Parathyroid adenoma (tissue), 2 donors: ENCODE data around the gene LPO.

Experiments used
- H2AFZ ChIP-seq: fragments of 300-600 bp; sonication (generic); one replicate; pipeline ENCODE4 v1.7.0; 2017; ENCODE audit warnings: antibody characterized with exemption, mild to moderate bottlenecking
- H3K27ac ChIP-seq: fragments of 300-600 bp; sonication (generic); one replicate; pipeline ENCODE4 v1.7.0; 2017
- H3K27me3 ChIP-seq: fragments of 300-600 bp; sonication (generic); one replicate; pipeline ENCODE4 v1.7.0; 2017; ENCODE audit warnings: low read length; ENCODE audit not compliant: control insufficient read depth, insufficient read depth
- H3K36me3 ChIP-seq: fragments of 300-600 bp; sonication (generic); one replicate; pipeline ENCODE4 v1.7.0; 2017; ENCODE audit warnings: low read length; ENCODE audit not compliant: control insufficient read depth, insufficient read depth
- H3K4me1 ChIP-seq: fragments of 300-600 bp; sonication (generic); one replicate; pipeline ENCODE4 v1.7.0; 2017; ENCODE audit warnings: control low read depth
- H3K4me2 ChIP-seq: fragments of 300-600 bp; sonication (generic); one replicate; pipeline ENCODE4 v1.7.0; 2017; ENCODE audit warnings: low read length
- H3K4me3 ChIP-seq: fragments of 300-600 bp; sonication (generic); one replicate; pipeline ENCODE4 v1.7.0; 2017; ENCODE audit warnings: low read depth, low read length
- H3K79me2 ChIP-seq: fragments of 300-600 bp; sonication (generic); one replicate; pipeline ENCODE4 v1.7.0; 2017; ENCODE audit warnings: control low read depth
- H3K9ac ChIP-seq: fragments of 300-600 bp; sonication (generic); one replicate; pipeline ENCODE4 v1.7.0; 2017; ENCODE audit warnings: mild to moderate bottlenecking
- H3K9me3 ChIP-seq: fragments of 300-600 bp; sonication (generic); one replicate; pipeline ENCODE4 v1.7.0; 2017; ENCODE audit warnings: low read length; ENCODE audit not compliant: control insufficient read depth
- CTCF ChIP-seq: fragments of 300-600 bp; sonication (generic); IDR thresholded peaks from one replicate; pipeline ENCODE4 v1.7.0; 2017; ENCODE audit warnings: antibody characterized with exemption, mild to moderate bottlenecking
- donor health status: primary hyperparathyroidism.

Gene LPO

GRCh38 chr17:58312021-58312630 lies 73.7 kb downstream of the LPO start:
- Histone ChIP-seq H3K27ac (no peak overlapping the region), H3K9ac (no peak overlapping the region)

GRCh38 chr17:58312829-58313228 lies 74.4 kb downstream of the LPO start:
- Histone ChIP-seq H3K27me3 (no peaks in the 10 kb centered on the region), H3K4me1 (no peaks in the 10 kb centered on the region)

More at GRCh38 chr17:58312021-58312630, 73.7 kb downstream of the LPO start:
- Histone ChIP-seq H3K79me2 (no peaks in the 10 kb centered on the region), H2AFZ (no peak overlapping the region), H3K4me2 (no peak overlapping the region), H3K4me1 (no peaks in the 10 kb centered on the region), H3K27me3 (no peaks in the 10 kb centered on the region), H3K9me3 (no peaks in the 10 kb centered on the region), H3K36me3 (no peaks in the 10 kb centered on the region), H3K4me3 (no peak overlapping the region)
- no peak for TF ChIP-seq CTCF

GRCh38 chr17:58313815-58314705 lies 75.7 kb downstream of the LPO start:
- no peak overlapping the region for H3K27ac ChIP-seq
- H3K4me2 ChIP-seq, result no peak overlapping the region
- no peaks in the 10 kb centered on the region for H3K4me1 ChIP-seq
- TF ChIP-seq CTCF, result no peak
- H3K9ac ChIP-seq, result no peak overlapping the region
- no peaks in the 10 kb centered on the region for H3K79me2 ChIP-seq
- no peaks in the 10 kb centered on the region for H3K27me3 ChIP-seq
- no peak overlapping the region for H2AFZ ChIP-seq
- H3K36me3 ChIP-seq, result no peaks in the 10 kb centered on the region
- no peaks in the 10 kb centered on the region for H3K9me3 ChIP-seq
- H3K4me3 ChIP-seq, result no peak overlapping the region

More at GRCh38 chr17:58312829-58313228, 74.4 kb downstream of the LPO start:
- no peaks in the 10 kb centered on the region for H3K36me3 ChIP-seq
- no peaks in the 10 kb centered on the region for H3K9me3 ChIP-seq
- no peak overlapping the region for H2AFZ ChIP-seq
- no peaks in the 10 kb centered on the region for H3K79me2 ChIP-seq
- H3K4me3 ChIP-seq, result no peak overlapping the region
- H3K27ac ChIP-seq, result no peak overlapping the region
- no peak overlapping the region for H3K9ac ChIP-seq
- no peak overlapping the region for H3K4me2 ChIP-seq
- no peak for TF ChIP-seq CTCF

- Histone ChIP-seq H2AFZ (no peak overlapping the region), H3K4me1 (no peaks in the 10 kb centered on the region), H3K27ac (no peak overlapping the region), H3K4me3 (no peak overlapping the region), H3K27me3 (no peaks in the 10 kb centered on the region), H3K36me3 (no peaks in the 10 kb centered on the region), H3K9me3 (no peaks in the 10 kb centered on the region), H3K79me2 (no peaks in the 10 kb centered on the region), H3K4me2 (no peak overlapping the region), H3K9ac (no peak overlapping the region)
- no peak for TF ChIP-seq CTCF
Observed at GRCh38 chr17:58314706-58315015, 76.3 kb downstream of the LPO start.
